ENCODE data around the gene KCNH1.

- TF ChIP-seq, protein P1, sequence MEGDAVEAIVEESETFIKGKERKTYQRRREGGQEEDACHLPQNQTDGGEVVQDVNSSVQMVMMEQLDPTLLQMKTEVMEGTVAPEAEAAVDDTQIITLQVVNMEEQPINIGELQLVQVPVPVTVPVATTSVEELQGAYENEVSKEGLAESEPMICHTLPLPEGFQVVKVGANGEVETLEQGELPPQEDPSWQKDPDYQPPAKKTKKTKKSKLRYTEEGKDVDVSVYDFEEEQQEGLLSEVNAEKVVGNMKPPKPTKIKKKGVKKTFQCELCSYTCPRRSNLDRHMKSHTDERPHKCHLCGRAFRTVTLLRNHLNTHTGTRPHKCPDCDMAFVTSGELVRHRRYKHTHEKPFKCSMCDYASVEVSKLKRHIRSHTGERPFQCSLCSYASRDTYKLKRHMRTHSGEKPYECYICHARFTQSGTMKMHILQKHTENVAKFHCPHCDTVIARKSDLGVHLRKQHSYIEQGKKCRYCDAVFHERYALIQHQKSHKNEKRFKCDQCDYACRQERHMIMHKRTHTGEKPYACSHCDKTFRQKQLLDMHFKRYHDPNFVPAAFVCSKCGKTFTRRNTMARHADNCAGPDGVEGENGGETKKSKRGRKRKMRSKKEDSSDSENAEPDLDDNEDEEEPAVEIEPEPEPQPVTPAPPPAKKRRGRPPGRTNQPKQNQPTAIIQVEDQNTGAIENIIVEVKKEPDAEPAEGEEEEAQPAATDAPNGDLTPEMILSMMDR (IDR thresholded peaks at IDR 0.05): no peak
- no peak for TF ChIP-seq POLR2A (IDR thresholded peaks at IDR 0.05)
These were observed 235.5 kb downstream of the KCNH1 start for GRCh38 chr1:210898473-210898872.

Measured in lower leg skin (tissue), 3 donors.